Esophagus squamous epithelium (tissue), 4 donors: Measurements from ENCODE around the gene MOCS3.

Experiments used
- POLR2A ChIP-seq, 4 donors: fragments of 450-650 bp; IDR thresholded peaks; one replicate each; pipeline ENCODE4 v1.6.1; 2017; ENCODE audit warnings: antibody characterized with exemption in 4 of 4, mild to moderate bottlenecking in 4 of 4, moderate library complexity in 3 of 4
- TF ChIP-seq, protein P1 (sequence below), 6 experiments: fragments of 450-650 bp in 4 of 6; fragments of 200-600 bp in 2 of 6; sonication (generic) in 2 of 6; IDR thresholded peaks; one replicate each; pipeline ENCODE4 v1.5.1; 2016 to 2019; ENCODE audit warnings: antibody characterized with exemption in 6 of 6, mild to moderate bottlenecking in 4 of 6, moderate library complexity in 4 of 6

- TF ChIP-seq POLR2A (IDR thresholded peaks at IDR 0.05): no peak
- TF ChIP-seq, protein P1, sequence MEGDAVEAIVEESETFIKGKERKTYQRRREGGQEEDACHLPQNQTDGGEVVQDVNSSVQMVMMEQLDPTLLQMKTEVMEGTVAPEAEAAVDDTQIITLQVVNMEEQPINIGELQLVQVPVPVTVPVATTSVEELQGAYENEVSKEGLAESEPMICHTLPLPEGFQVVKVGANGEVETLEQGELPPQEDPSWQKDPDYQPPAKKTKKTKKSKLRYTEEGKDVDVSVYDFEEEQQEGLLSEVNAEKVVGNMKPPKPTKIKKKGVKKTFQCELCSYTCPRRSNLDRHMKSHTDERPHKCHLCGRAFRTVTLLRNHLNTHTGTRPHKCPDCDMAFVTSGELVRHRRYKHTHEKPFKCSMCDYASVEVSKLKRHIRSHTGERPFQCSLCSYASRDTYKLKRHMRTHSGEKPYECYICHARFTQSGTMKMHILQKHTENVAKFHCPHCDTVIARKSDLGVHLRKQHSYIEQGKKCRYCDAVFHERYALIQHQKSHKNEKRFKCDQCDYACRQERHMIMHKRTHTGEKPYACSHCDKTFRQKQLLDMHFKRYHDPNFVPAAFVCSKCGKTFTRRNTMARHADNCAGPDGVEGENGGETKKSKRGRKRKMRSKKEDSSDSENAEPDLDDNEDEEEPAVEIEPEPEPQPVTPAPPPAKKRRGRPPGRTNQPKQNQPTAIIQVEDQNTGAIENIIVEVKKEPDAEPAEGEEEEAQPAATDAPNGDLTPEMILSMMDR (IDR thresholded peaks at IDR 0.05): no peak
These were observed 15.5 kb upstream of the MOCS3 start for GRCh38 chr20:50943069-50943468.
